NCI-H82 treated with DMSO at 0.1 percent for 48 hours (cell line): ENCODE results near the gene GZMM.

Experiments used
- DNase-seq: peaks from one replicate; lab custom pipeline; 2025; ENCODE audit not compliant: unreplicated experiment; lab: John Stamatoyannopoulos, UW

The GZMM gene

GRCh38 chr19:533364-534058, 10.3 kb upstream of the GZMM start:
- DNase-seq: peak; percentile 56

GRCh38 chr19:534088-534487, 9.8 kb upstream of the GZMM start:
- DNase-seq: no peak

- no peak for DNase-seq
Observed at GRCh38 chr19:535017-535835, 8.6 kb upstream of the GZMM start.

- no peak for DNase-seq
Observed at GRCh38 chr19:536031-536880, 7.6 kb upstream of the GZMM start.

- no peak for DNase-seq
Observed at GRCh38 chr19:536881-537404, 6.9 kb upstream of the GZMM start.

- no peak for DNase-seq
Observed at GRCh38 chr19:538641-539428, 5.0 kb upstream of the GZMM start.

GRCh38 chr19:539429-540030, 4.3 kb upstream of the GZMM start:
- DNase-seq: no peak

- DNase-seq: no peak
Observed at GRCh38 chr19:540867-541637, 2.8 kb upstream of the GZMM start.

- DNase-seq: no peak
Observed at GRCh38 chr19:541699-542098, 2.2 kb upstream of the GZMM start.

- no peak for DNase-seq
Observed at GRCh38 chr19:542173-542866, 1.5 kb upstream of the GZMM start.

GRCh38 chr19:547117-547516, 3.3 kb downstream of the GZMM start:
- no peak for DNase-seq

GRCh38 chr19:547836-548720, 4.2 kb downstream of the GZMM start:
- DNase-seq: no peak

- DNase-seq: no peak
Observed at GRCh38 chr19:548886-549830, 5.3 kb downstream of the GZMM start.

- DNase-seq: no peak
Observed at GRCh38 chr19:554817-555216, 11.0 kb downstream of the GZMM start.

GRCh38 chr19:555474-555808, 11.6 kb downstream of the GZMM start:
- no peak for DNase-seq

- DNase-seq: no peak
Observed at GRCh38 chr19:556611-557382, 12.9 kb downstream of the GZMM start.
